NCI-H345 (cell line): ENCODE data around the gene SLC29A3.

Experiments used
- DNase-seq: peaks from one replicate; lab custom pipeline; 2025; lab: John Stamatoyannopoulos, UW

Gene SLC29A3

GRCh38 chr10:71301371-71301916 lies 17.6 kb upstream of the SLC29A3 start:
- DNase-seq: no peak

- no peak for DNase-seq
Measured at GRCh38 chr10:71302451-71302850, 16.6 kb upstream of the SLC29A3 start.

- DNase-seq: peak; percentile 33
Measured at GRCh38 chr10:71302874-71303568, 16.0 kb upstream of the SLC29A3 start.

GRCh38 chr10:71303569-71303907 lies 15.5 kb upstream of the SLC29A3 start:
- DNase-seq: no peak

- DNase-seq: no peak
Measured at GRCh38 chr10:71304914-71305313, 14.1 kb upstream of the SLC29A3 start.

- DNase-seq: no peak
Measured at GRCh38 chr10:71306979-71307378, 12.1 kb upstream of the SLC29A3 start.

GRCh38 chr10:71307469-71308085 lies 11.5 kb upstream of the SLC29A3 start:
- no peak for DNase-seq

- no peak for DNase-seq
Measured at GRCh38 chr10:71308244-71308643, 10.8 kb upstream of the SLC29A3 start.

- DNase-seq: no peak
Measured at GRCh38 chr10:71308985-71309384, 10.1 kb upstream of the SLC29A3 start.

GRCh38 chr10:71309919-71310318 lies 9.1 kb upstream of the SLC29A3 start:
- DNase-seq: no peak

- DNase-seq: no peak
Measured at GRCh38 chr10:71312220-71312619, 6.8 kb upstream of the SLC29A3 start.

- DNase-seq: no peak
Measured at GRCh38 chr10:71312811-71313789, 6.0 kb upstream of the SLC29A3 start.

GRCh38 chr10:71314028-71314693 lies 4.9 kb upstream of the SLC29A3 start:
- peak; percentile 19 for DNase-seq

GRCh38 chr10:71314694-71315225 lies 4.3 kb upstream of the SLC29A3 start:
- DNase-seq: no peak

GRCh38 chr10:71316056-71316785 lies 2.8 kb upstream of the SLC29A3 start:
- no peak for DNase-seq

- no peak for DNase-seq
Measured at GRCh38 chr10:71316786-71317160, 2.3 kb upstream of the SLC29A3 start.

- no peak for DNase-seq
Measured at GRCh38 chr10:71317739-71318138, 1.3 kb upstream of the SLC29A3 start.

- DNase-seq: no peak
Measured at GRCh38 chr10:71319800-71320392, 837 bp downstream of the SLC29A3 start.

GRCh38 chr10:71320592-71320991 lies 1.5 kb downstream of the SLC29A3 start:
- DNase-seq: no peak

GRCh38 chr10:71321386-71321785 lies 2.3 kb downstream of the SLC29A3 start:
- DNase-seq: no peak

- no peak for DNase-seq
Measured at GRCh38 chr10:71323407-71323806, 4.3 kb downstream of the SLC29A3 start.
